ENCODE data around the gene CABP4. TPM values are rescaled to one million over a fixed set of nuclear protein-coding genes. Genes with fewer than 3 reads are reported as not detected.

The CABP4 gene
- total RNA-seq, 1 donor from 2014 or later = 0.98 TPM

- Histone ChIP-seq H3K36me3 (no peaks in the 10 kb centered on the region), H3K9me3 (no peaks in the 10 kb centered on the region), H3K27me3 (peaks cover 5% of the 10 kb centered on the region), H3K4me3 (no peak overlapping the region), H3K4me1 (peaks cover 62% of the 10 kb centered on the region), H3K27ac (no peak overlapping the region)
- DNase-seq (ENCODE audit: extremely low spot score in 2 of 2) = no peak
- intact Hi-C loops (cut with DNase I) = loop anchor here (5.0 kb wide), 1 partner anchor 48 kb away; the partner anchor contains the start of gene TMEM134
- no peak for TF ChIP-seq POLR2A (IDR thresholded peaks at IDR 0.05)
- TF ChIP-seq POLR2AphosphoS5 (IDR thresholded peaks at IDR 0.05; ENCODE audit: insufficient read depth in 1 of 2, low read depth in 1 of 2) = no peak
- TF ChIP-seq CTCF (IDR thresholded peaks at IDR 0.05) = no peak
These were observed 35.7 kb upstream of the CABP4 start for GRCh38 chr11:67419325-67420049.

GRCh38 chr11:67420147-67420645, 35.0 kb upstream of the CABP4 start:
- H3K4me1 ChIP-seq = peaks cover 56% of the 10 kb centered on the region
- no peaks in the 10 kb centered on the region for H3K9me3 ChIP-seq
- peak overlapping the region; percentile 76 for H3K27ac ChIP-seq
- H3K27me3 ChIP-seq = peaks cover under 1% of the 10 kb centered on the region
- TF ChIP-seq CTCF (IDR thresholded peaks at IDR 0.05) = no peak
- no peak for TF ChIP-seq POLR2A (IDR thresholded peaks at IDR 0.05)
- no peak for TF ChIP-seq POLR2AphosphoS5 (IDR thresholded peaks at IDR 0.05; ENCODE audit: insufficient read depth in 1 of 2, low read depth in 1 of 2)
- DNase-seq (ENCODE audit: extremely low spot score in 2 of 2) = no peak
- H3K4me3 ChIP-seq = peak overlapping the region; percentile 59 to 83
- no peaks in the 10 kb centered on the region for H3K36me3 ChIP-seq
- intact Hi-C loops (cut with DNase I) = loop anchor here (5.0 kb wide), 1 partner anchor 47 kb away; the partner anchor contains the start of gene TMEM134

DNA sequence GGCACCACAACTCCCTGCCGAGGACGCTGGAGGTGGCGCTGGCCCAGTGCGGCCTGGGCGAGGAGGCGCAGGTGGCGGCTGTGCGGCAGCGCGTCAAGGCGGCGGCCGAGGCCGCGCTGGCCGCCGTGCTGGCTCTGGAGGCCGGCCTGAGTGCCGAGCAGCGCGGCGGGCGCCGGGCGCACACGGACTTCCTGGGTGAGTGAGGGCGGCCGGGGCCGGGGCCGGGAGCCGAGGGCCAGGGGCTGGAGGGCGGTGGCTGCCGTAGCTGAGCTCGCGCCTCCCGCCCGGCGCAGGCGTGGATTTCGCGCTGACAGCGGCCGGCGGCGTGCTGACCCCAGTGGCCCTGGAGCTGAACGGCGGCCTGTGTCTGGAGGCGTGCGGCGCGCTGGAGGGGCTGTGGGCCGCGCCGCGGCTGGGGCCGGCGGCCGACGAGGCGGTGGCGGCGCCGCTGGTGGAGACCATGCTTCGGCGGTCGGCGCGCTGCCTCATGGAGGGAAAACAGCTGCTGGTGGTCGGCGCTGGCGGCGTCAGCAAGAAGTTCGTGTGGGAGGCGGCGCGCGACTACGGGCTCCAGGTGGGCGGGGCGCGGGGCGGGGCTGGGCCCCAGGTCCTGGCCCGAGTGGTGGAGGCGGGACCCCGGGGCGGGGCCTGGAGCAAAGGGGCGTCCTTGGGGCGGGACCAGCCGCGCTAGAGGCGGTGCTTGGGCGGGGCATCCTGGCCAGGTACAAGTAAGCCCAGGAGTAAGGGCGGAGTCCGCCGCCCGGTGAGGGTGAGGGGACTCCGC, 34.3 kb upstream of the CABP4 start:
- Histone ChIP-seq H3K36me3 (no peaks in the 10 kb centered on the region), H3K4me3 (peak overlapping the region; percentile 59 to 83), H3K4me1 (peaks cover 50% of the 10 kb centered on the region), H3K27ac (peak overlapping the region; percentile 76), H3K27me3 (no peaks in the 10 kb centered on the region), H3K9me3 (no peaks in the 10 kb centered on the region)
- intact Hi-C loops (cut with DNase I) = loop anchor here (5.0 kb wide), 1 partner anchor 46 kb away; the partner anchor contains the start of gene TMEM134
- peak in 1 of 2 donors; percentile 62 for TF ChIP-seq POLR2A (IDR thresholded peaks at IDR 0.05)
- no peak for TF ChIP-seq POLR2AphosphoS5 (IDR thresholded peaks at IDR 0.05; ENCODE audit: insufficient read depth in 1 of 2, low read depth in 1 of 2)
- DNase-seq (ENCODE audit: extremely low spot score in 2 of 2) = peak; percentile 95 to 99

DNA sequence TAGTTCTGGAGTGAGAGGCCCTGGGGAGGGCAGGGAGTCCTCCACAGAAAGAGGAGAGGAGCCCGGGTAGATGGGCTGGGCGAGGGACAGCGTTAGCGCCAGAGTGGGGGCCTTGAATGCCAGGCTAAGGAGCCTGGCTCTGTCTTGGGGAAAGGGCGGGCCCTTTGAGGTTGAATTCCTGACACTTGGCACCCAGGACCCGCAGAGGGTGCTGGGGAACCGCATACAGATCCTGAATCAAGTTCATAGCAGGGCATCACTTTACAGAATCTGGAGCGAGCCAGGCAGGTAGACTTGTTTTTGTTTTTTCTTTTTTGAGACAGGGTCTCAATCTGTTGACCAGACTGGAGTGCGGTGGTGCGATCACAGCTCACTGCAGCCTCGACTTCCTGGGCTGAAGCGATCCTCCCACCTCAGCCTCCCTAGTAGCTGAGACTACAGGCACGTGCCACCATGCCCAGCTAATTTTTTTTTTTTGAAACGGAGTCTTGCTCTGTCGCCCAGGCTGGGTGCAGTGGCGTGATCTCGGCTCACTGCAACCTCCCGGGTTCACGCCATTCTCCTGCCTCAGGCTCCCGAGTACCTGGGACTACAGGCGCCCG, 33.6 kb upstream of the CABP4 start:
- TF ChIP-seq POLR2A (IDR thresholded peaks at IDR 0.05) (no peak), CTCF (IDR thresholded peaks at IDR 0.05) (no peak), POLR2AphosphoS5 (IDR thresholded peaks at IDR 0.05; ENCODE audit: insufficient read depth in 1 of 2, low read depth in 1 of 2) (peak in 1 of 2 donors; percentile 60)
- Histone ChIP-seq H3K9me3 (no peaks in the 10 kb centered on the region), H3K4me1 (peaks cover 43% of the 10 kb centered on the region), H3K27me3 (no peaks in the 10 kb centered on the region), H3K27ac (peak overlapping the region; percentile 76), H3K4me3 (peak overlapping the region; percentile 59 to 83), H3K36me3 (no peaks in the 10 kb centered on the region)
- DNase-seq (ENCODE audit: extremely low spot score in 2 of 2) = no peak
- intact Hi-C loops (cut with DNase I) = loop anchor here (5.0 kb wide), 1 partner anchor 46 kb away; the partner anchor contains the start of gene TMEM134

- intact Hi-C loops (cut with DNase I) = loop anchor here (5.0 kb wide), 1 partner anchor 44 kb away; the partner anchor contains the start of gene TMEM134
- H3K9me3 ChIP-seq = no peaks in the 10 kb centered on the region
- H3K4me1 ChIP-seq = peaks cover 37% of the 10 kb centered on the region
- TF ChIP-seq CTCF (IDR thresholded peaks at IDR 0.05) (no peak), POLR2AphosphoS5 (IDR thresholded peaks at IDR 0.05; ENCODE audit: insufficient read depth in 1 of 2, low read depth in 1 of 2) (no peak), POLR2A (IDR thresholded peaks at IDR 0.05) (no peak)
- no peaks in the 10 kb centered on the region for H3K27me3 ChIP-seq
- no peaks in the 10 kb centered on the region for H3K36me3 ChIP-seq
- H3K4me3 ChIP-seq = no peak overlapping the region
- H3K27ac ChIP-seq = no peak overlapping the region
- no peak for DNase-seq (ENCODE audit: extremely low spot score in 2 of 2)
These were observed 32.3 kb upstream of the CABP4 start for GRCh38 chr11:67422891-67423290.
